Neural cell (in vitro differentiated cells): ENCODE data around the gene RFTN1. TPM values are rescaled to one million over a fixed set of nuclear protein-coding genes. Genes with fewer than 3 reads are reported as not detected.

Experiments
- H2AFZ ChIP-seq: fragments of 200-600, 300-800 bp; sonication (generic), shearing (Covaris generic); 2 replicates; pipeline ENCODE4 v1.6.0; 2014; ENCODE audit warnings: low read depth, mild to moderate bottlenecking, antibody characterized with exemption, low read length, moderate library complexity
- H3F3A ChIP-seq: fragments of 200-600 bp; shearing (Covaris generic); 2 replicates; pipeline ENCODE4 v1.6.1; 2016; ENCODE audit warnings: mild to moderate bottlenecking, moderate library complexity, mixed read lengths, antibody characterized with exemption, low read length; ENCODE audit not compliant: insufficient read depth, poor library complexity, severe bottlenecking
- H3K27ac ChIP-seq: fragments of 200-600, 300-800 bp; sonication (generic), shearing (Covaris generic); 2 replicates; pipeline ENCODE4 v1.5.1; 2014; ENCODE audit warnings: mild to moderate bottlenecking, low read length, moderate library complexity
- H3K27me3 ChIP-seq: fragments of 300-800, 200-600 bp; sonication (generic), shearing (Covaris generic); 2 replicates; pipeline ENCODE4 v1.6.0; 2014; ENCODE audit warnings: mild to moderate bottlenecking, low read depth, low read length, moderate library complexity; ENCODE audit not compliant: insufficient read depth
- H3K36me3 ChIP-seq: fragments of 300-800, 200-600 bp; sonication (generic), shearing (Covaris generic); 2 replicates; pipeline ENCODE4 v1.5.1; 2014; ENCODE audit warnings: mild to moderate bottlenecking, antibody characterized with exemption, low read length, moderate library complexity; ENCODE audit not compliant: insufficient read depth
- H3K4me2 ChIP-seq: fragments of 300-800, 200-600 bp; sonication (generic), shearing (Covaris generic); 2 replicates; pipeline ENCODE4 v1.6.0; 2014; ENCODE audit warnings: mild to moderate bottlenecking, low read length
- H3K4me3 ChIP-seq: fragments of 300-800, 200-600 bp; sonication (generic), shearing (Covaris generic); 2 replicates; pipeline ENCODE4 v1.5.1; 2014; ENCODE audit warnings: mild to moderate bottlenecking, low read length, moderate library complexity
- H3K79me2 ChIP-seq: fragments of 200-600 bp; shearing (Covaris generic); replicated peaks from 2 replicates; pipeline ENCODE4 v1.6.0; 2014; ENCODE audit warnings: mild to moderate bottlenecking, low read length, moderate library complexity; ENCODE audit not compliant: insufficient read depth
- H3K9ac ChIP-seq: fragments of 300-800, 200-600 bp; sonication (generic), shearing (Covaris generic); 2 replicates; pipeline ENCODE4 v1.6.1; 2016; ENCODE audit warnings: mild to moderate bottlenecking, low read length, mixed read lengths
- H3K9me2 ChIP-seq: fragments of 200-600 bp; shearing (Covaris generic); 2 replicates; pipeline ENCODE4 v1.6.1; 2016; ENCODE audit warnings: mild to moderate bottlenecking, low read length, mixed read lengths; ENCODE audit not compliant: insufficient read depth
- H3K9me3 ChIP-seq: fragments of 200-600, 300-800 bp; sonication (generic), shearing (Covaris generic); 2 replicates; pipeline ENCODE4 v1.6.1; 2016; ENCODE audit warnings: mild to moderate bottlenecking, mixed run types, low read length, moderate library complexity, mixed read lengths
- H4K20me1 ChIP-seq: fragments of 200-600 bp; shearing (Covaris generic); 2 replicates; pipeline ENCODE4 v1.6.1; 2016; ENCODE audit warnings: mild to moderate bottlenecking, mixed run types; ENCODE audit not compliant: insufficient read depth
- CTCF ChIP-seq: fragments of 450-650 bp; IDR thresholded peaks from 2 replicates; pipeline ENCODE4 v1.5.1; 2014; ENCODE audit warnings: antibody characterized with exemption, mild to moderate bottlenecking, moderate library complexity; ENCODE audit not compliant: poor library complexity, severe bottlenecking
- EP300 ChIP-seq: fragments of 450-650 bp; conservative IDR thresholded peaks from 2 replicates; pipeline ENCODE4 v1.6.1; 2014; ENCODE audit warnings: antibody characterized with exemption, mild to moderate bottlenecking, moderate library complexity; ENCODE audit not compliant: poor library complexity, severe bottlenecking
- EZH2 ChIP-seq: fragments of 200-600, 300-800 bp; shearing (Covaris generic), sonication (generic); IDR thresholded peaks from 2 replicates; pipeline ENCODE4 v1.6.1; 2014; ENCODE audit warnings: antibody characterized with exemption, low read length, borderline replicate concordance, mild to moderate bottlenecking; ENCODE audit not compliant: insufficient read depth, poor library complexity, severe bottlenecking
- MXI1 ChIP-seq: fragments of 450-650 bp; conservative IDR thresholded peaks from 2 replicates; pipeline ENCODE4 v1.6.1; 2014; ENCODE audit warnings: antibody characterized with exemption, mild to moderate bottlenecking; ENCODE audit not compliant: poor library complexity, severe bottlenecking
- POLR2AphosphoS5 ChIP-seq: IDR thresholded peaks from 2 replicates; pipeline ENCODE4 v1.6.1; 2012
- RAD21 ChIP-seq: fragments of 450-650 bp; conservative IDR thresholded peaks from 2 replicates; pipeline ENCODE4 v1.6.1; 2014; ENCODE audit warnings: antibody characterized with exemption, mild to moderate bottlenecking, moderate library complexity
- SMC3 ChIP-seq: fragments of 450-650 bp; conservative IDR thresholded peaks from 2 replicates; pipeline ENCODE4 v1.6.1; 2014; ENCODE audit warnings: antibody characterized with exemption, mild to moderate bottlenecking, moderate library complexity; ENCODE audit not compliant: poor library complexity
- TAF1 ChIP-seq: IDR thresholded peaks from 2 replicates; pipeline ENCODE4 v1.6.1; 2012; ENCODE audit warnings: low read depth
- polyA plus RNA-seq: library from polyadenylated mRNA; depleted of rRNA; stranded (reverse); fragments of >200 nt; gene quantifications from 2 replicates; pipeline ENCODE4 v1.2.3, GENCODE V29; 2014
- TF ChIP-seq, protein P1 (sequence below): IDR thresholded peaks from 2 replicates; pipeline ENCODE4 v1.6.1; 2012; ENCODE audit warnings: borderline replicate concordance

The RFTN1 gene
- polyA plus RNA-seq, 1 donor from 2014 or later, result 36.8 TPM

GRCh38 chr3:16328124-16328523, 185.4 kb downstream of the RFTN1 start:
- Histone ChIP-seq H3K9me3 (no peaks in the 10 kb centered on the region), H3K27ac (peak overlapping the region; percentile 94), H3K36me3 (no peaks in the 10 kb centered on the region), H3K4me2 (no peak overlapping the region), H3K27me3 (no peaks in the 10 kb centered on the region), H3K9me2 (no peaks in the 10 kb centered on the region), H2AFZ (no peak overlapping the region), H3K9ac (no peak overlapping the region), H3K4me3 (no peak overlapping the region), H3K79me2 (no peaks in the 10 kb centered on the region), H3F3A (peaks cover 5% of the 10 kb centered on the region), H4K20me1 (no peaks in the 10 kb centered on the region)
- TF ChIP-seq EZH2 (no peak), CTCF (no peak), RAD21 (no peak), SMC3 (no peak), MXI1 (no peak), EP300 (no peak), TAF1 (no peak), POLR2AphosphoS5 (no peak)
- TF ChIP-seq, protein P1, sequence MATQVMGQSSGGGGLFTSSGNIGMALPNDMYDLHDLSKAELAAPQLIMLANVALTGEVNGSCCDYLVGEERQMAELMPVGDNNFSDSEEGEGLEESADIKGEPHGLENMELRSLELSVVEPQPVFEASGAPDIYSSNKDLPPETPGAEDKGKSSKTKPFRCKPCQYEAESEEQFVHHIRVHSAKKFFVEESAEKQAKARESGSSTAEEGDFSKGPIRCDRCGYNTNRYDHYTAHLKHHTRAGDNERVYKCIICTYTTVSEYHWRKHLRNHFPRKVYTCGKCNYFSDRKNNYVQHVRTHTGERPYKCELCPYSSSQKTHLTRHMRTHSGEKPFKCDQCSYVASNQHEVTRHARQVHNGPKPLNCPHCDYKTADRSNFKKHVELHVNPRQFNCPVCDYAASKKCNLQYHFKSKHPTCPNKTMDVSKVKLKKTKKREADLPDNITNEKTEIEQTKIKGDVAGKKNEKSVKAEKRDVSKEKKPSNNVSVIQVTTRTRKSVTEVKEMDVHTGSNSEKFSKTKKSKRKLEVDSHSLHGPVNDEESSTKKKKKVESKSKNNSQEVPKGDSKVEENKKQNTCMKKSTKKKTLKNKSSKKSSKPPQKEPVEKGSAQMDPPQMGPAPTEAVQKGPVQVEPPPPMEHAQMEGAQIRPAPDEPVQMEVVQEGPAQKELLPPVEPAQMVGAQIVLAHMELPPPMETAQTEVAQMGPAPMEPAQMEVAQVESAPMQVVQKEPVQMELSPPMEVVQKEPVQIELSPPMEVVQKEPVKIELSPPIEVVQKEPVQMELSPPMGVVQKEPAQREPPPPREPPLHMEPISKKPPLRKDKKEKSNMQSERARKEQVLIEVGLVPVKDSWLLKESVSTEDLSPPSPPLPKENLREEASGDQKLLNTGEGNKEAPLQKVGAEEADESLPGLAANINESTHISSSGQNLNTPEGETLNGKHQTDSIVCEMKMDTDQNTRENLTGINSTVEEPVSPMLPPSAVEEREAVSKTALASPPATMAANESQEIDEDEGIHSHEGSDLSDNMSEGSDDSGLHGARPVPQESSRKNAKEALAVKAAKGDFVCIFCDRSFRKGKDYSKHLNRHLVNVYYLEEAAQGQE, result no peak

DNA sequence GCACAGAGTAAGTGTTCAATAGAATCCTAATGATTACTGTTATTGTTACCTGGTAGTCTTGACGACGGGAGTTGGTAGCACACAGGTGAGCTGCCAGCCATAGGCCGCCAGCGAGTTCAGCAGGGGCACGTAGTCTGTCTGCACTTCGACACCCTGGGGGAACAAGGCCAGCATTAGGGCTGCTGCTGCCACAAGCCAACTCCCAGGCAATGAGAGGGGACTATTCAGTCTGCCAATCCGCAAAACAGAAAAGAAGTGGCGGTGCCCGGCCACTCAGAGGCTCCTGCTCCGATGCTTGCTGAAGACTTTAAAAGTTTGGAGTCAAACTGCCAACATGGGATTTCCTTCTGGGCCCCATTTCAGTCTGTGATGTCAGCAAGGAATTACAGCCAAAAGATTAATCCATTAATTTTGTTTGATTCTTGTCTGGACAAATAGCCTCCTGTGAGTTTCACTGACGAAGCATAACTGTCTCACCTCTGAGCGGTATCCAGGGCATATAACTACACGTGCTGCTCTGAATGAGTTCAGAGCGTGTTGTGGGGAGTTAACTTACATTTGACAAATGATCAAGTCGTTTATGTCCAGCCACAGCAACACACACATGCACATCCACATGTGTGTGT, 186.7 kb downstream of the RFTN1 start:
- H3K4me3 ChIP-seq, result no peak overlapping the region
- H3K9ac ChIP-seq, result no peak overlapping the region
- no peaks in the 10 kb centered on the region for H3K9me3 ChIP-seq
- no peaks in the 10 kb centered on the region for H3K36me3 ChIP-seq
- peaks cover 5% of the 10 kb centered on the region for H3F3A ChIP-seq
- H4K20me1 ChIP-seq, result no peaks in the 10 kb centered on the region
- no peak overlapping the region for H2AFZ ChIP-seq
- no peak for TF ChIP-seq EP300
- TF ChIP-seq RAD21, result no peak
- no peak for TF ChIP-seq SMC3
- TF ChIP-seq, protein P1, result no peak
- no peak for TF ChIP-seq CTCF
- no peak for TF ChIP-seq POLR2AphosphoS5
- no peak for TF ChIP-seq TAF1
- no peak for TF ChIP-seq EZH2
- TF ChIP-seq MXI1, result no peak
- H3K27ac ChIP-seq, result no peak overlapping the region
- H3K27me3 ChIP-seq, result no peaks in the 10 kb centered on the region
- no peak overlapping the region for H3K4me2 ChIP-seq
- no peaks in the 10 kb centered on the region for H3K79me2 ChIP-seq
- H3K9me2 ChIP-seq, result no peaks in the 10 kb centered on the region
